Endodermal cell (in vitro differentiated cells): ENCODE measurements around the gene ANKH. TPM values are rescaled to one million over a fixed set of nuclear protein-coding genes. Genes with fewer than 3 reads are reported as not detected.
"Not testable (repeated sequence)": the region's sequence is repeated elsewhere in the genome, so short reads cannot be mapped to it uniquely, and the experiment has no call there.

Source experiments
- DNase-seq: peaks from one replicate; pipeline ENCODE4 v3.0.0-alpha.2; 2017
- H3K27ac ChIP-seq: 2 replicates; pipeline ENCODE4 v1.5.1; 2013; ENCODE audit warnings: mild to moderate bottlenecking, low read depth, low read length, moderate library complexity
- H3K27me3 ChIP-seq: 2 replicates; pipeline ENCODE4 v1.6.1; 2013; ENCODE audit warnings: mild to moderate bottlenecking, low read length, moderate library complexity; ENCODE audit not compliant: insufficient read depth, control insufficient read depth, poor library complexity, severe bottlenecking
- H3K36me3 ChIP-seq: 2 replicates; pipeline ENCODE4 v1.7.0; 2013; ENCODE audit warnings: mild to moderate bottlenecking, low read length, moderate library complexity; ENCODE audit not compliant: control insufficient read depth, insufficient read depth
- H3K4me1 ChIP-seq: one replicate; pipeline ENCODE4 v1.7.0; 2013; ENCODE audit warnings: low read length; ENCODE audit not compliant: control insufficient read depth, insufficient read depth
- H3K4me3 ChIP-seq: 2 replicates; pipeline ENCODE4 v1.5.1; 2013; ENCODE audit warnings: mild to moderate bottlenecking, low read length, moderate library complexity
- H3K9ac ChIP-seq: 2 replicates; pipeline ENCODE4 v1.6.1; 2013; ENCODE audit warnings: mild to moderate bottlenecking, low read length, moderate library complexity; ENCODE audit not compliant: poor library complexity, severe bottlenecking; ENCODE audit errors: extremely low read depth
- H3K9me3 ChIP-seq: 2 replicates; pipeline ENCODE4 v1.6.1; 2013; ENCODE audit warnings: mild to moderate bottlenecking, low read length, moderate library complexity; ENCODE audit not compliant: control insufficient read depth
- H3K27ac Mint-ChIP-seq: 2 replicates; pipeline ENCODE4 v1.8.0; 2020; ENCODE audit warnings: mixed read lengths
- H3K27me3 Mint-ChIP-seq: 2 replicates; pipeline ENCODE4 v1.8.0; 2021; ENCODE audit warnings: mild to moderate bottlenecking, mixed read lengths; ENCODE audit not compliant: insufficient read depth
- H3K36me3 Mint-ChIP-seq: 2 replicates; pipeline ENCODE4 v1.8.0; 2020; ENCODE audit warnings: low read depth, mixed read lengths
- H3K4me1 Mint-ChIP-seq: 2 replicates; pipeline ENCODE4 v1.8.0; 2020; ENCODE audit warnings: mixed read lengths
- H3K4me3 Mint-ChIP-seq: 2 replicates; pipeline ENCODE4 v1.8.0; 2020; ENCODE audit warnings: mild to moderate bottlenecking, moderate library complexity, mixed read lengths
- H3K9me3 Mint-ChIP-seq: 2 replicates; pipeline ENCODE4 v1.8.0; 2020; ENCODE audit warnings: mild to moderate bottlenecking, mixed read lengths
- CTCF ChIP-seq: fragments of 200-600 bp; sonication (generic); conservative IDR thresholded peaks from 2 replicates; pipeline ENCODE4 v1.5.0; 2021; ENCODE audit warnings: antibody characterized with exemption, mild to moderate bottlenecking
- WGBS, 2 experiments: methylation state at CpG; one replicate each; pipeline versions ENCODE4 v1.1.5 to v1.1.7; 2013; ENCODE audit warnings: missing lambda C conversion rate in 2 of 2, mixed read lengths in 1 of 2; ENCODE audit not compliant: insufficient coverage in 1 of 2, insufficient read length in 1 of 2; 5-methylcytosine and 5-hydroxymethylcytosine counted together
- total RNA-seq, 2 donors: library from RNA; stranded (reverse); fragmentation: NEBNext Ultra II Directional in 1 of 2; extraction: Animal tissue kit (Norgen Biotek cat#: 25700) in 1 of 2; gene quantifications; 2 replicates in 1 of 2; 3 replicates in 1 of 2; pipeline ENCODE4 v1.2.1, GENCODE V29; 2021

ANKH gene
- total RNA-seq, 2 donors from 2014 or later, result 26.5 to 43.4 TPM

- WGBS, 2 experiments, result 83 to 90% methylated on average over 11 to 14 of the region's 14 CpGs
Measured at GRCh38 chr5:14818931-14819790, 52.4 kb downstream of the ANKH start.

GRCh38 chr5:14817762-14818136 lies 53.8 kb downstream of the ANKH start:
- not testable (repeated sequence) for H3K27me3 Mint-ChIP-seq, H3K4me1 ChIP-seq, H3K4me3 Mint-ChIP-seq, H3K9me3 ChIP-seq, H3K36me3 Mint-ChIP-seq, DNase-seq, H3K4me3 ChIP-seq, H3K27ac Mint-ChIP-seq, H3K9me3 Mint-ChIP-seq, H3K9ac ChIP-seq, H3K36me3 ChIP-seq, H3K27ac ChIP-seq, H3K4me1 Mint-ChIP-seq, H3K27me3 ChIP-seq
- WGBS, 2 experiments, result 96 to 100% methylated on average over 1 to 2 of the region's 2 CpGs

More at GRCh38 chr5:14818931-14819790, 52.4 kb downstream of the ANKH start:
- Histone ChIP-seq H3K4me1 (no peaks in the 10 kb centered on the region), H3K9ac (no peak overlapping the region), H3K9me3 (no peaks in the 10 kb centered on the region), H3K4me3 (no peak overlapping the region), H3K27ac (no peak overlapping the region), H3K27me3 (no peaks in the 10 kb centered on the region), H3K36me3 (no peaks in the 10 kb centered on the region)
- Mint-ChIP-seq H3K4me1 (peaks cover 11% of the 10 kb centered on the region), H3K4me3 (no peak overlapping the region), H3K27me3 (no peaks in the 10 kb centered on the region), H3K27ac (no peak overlapping the region), H3K9me3 (no peaks in the 10 kb centered on the region), H3K36me3 (no peaks in the 10 kb centered on the region)
- no peak for DNase-seq
- TF ChIP-seq CTCF, result no peak

DNA sequence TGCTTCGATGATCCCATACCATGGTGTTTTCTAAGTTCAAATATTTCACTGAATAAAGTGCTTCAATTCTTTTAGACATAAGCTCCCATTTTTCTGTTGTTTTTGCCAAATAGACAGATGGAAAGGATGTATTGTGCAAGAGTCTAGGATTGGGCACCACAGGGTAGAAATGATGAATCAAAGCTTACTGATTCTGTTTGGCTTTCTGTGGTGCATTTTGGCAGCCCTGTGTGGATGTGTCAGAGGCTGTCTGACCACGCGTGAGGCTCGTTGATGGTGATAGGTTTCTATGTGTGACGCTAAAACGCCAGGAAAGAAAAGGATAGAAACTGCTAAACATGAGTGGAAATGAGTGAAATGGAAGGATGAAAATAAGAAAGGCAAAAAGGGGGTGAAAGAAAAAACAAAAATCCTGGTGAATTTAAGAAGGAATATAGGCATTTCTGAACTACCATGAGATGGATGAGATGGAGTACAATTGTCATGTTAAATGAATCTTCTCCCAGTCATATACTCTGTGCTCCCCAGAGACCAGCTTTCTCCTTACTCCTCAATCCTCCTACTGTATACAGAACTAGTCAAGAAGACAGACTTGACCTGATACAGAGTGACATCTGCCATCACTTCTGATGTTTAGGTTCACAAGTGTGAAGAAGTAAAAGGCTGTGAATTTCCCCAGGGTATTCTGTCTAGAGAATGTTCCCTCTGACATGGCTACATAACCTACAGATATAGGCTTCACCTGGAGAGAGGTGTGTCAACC lies 54.4 kb downstream of the ANKH start:
- Mint-ChIP-seq H3K27ac (no peak overlapping the region), H3K9me3 (no peaks in the 10 kb centered on the region), H3K4me1 (peaks cover 3% of the 10 kb centered on the region), H3K27me3 (no peaks in the 10 kb centered on the region), H3K4me3 (no peak overlapping the region), H3K36me3 (no peaks in the 10 kb centered on the region)
- no peak for TF ChIP-seq CTCF
- Histone ChIP-seq H3K4me3 (no peak overlapping the region), H3K9ac (no peak overlapping the region), H3K9me3 (no peaks in the 10 kb centered on the region), H3K27me3 (no peaks in the 10 kb centered on the region), H3K36me3 (no peaks in the 10 kb centered on the region), H3K27ac (no peak overlapping the region), H3K4me1 (no peaks in the 10 kb centered on the region)
- DNase-seq, result no peak
- 90 to 97% methylated on average over 5 to 6 of the region's 6 CpGs for WGBS, 2 experiments
